ENCODE results near the gene LCE1A. TPM values are rescaled to one million over a fixed set of nuclear protein-coding genes. Genes with fewer than 3 reads are reported as not detected.

Gene LCE1A
- total RNA-seq, 1 experiment from 2014 or later = not detected

- Histone ChIP-seq H3K4me1 (ENCODE audit: insufficient read depth, low read length) (peaks cover 11% of the 10 kb centered on the region), H3F3A (ENCODE audit: low read length, unreplicated experiment) (no peaks in the 10 kb centered on the region), H3K9me2 (replicated peaks; ENCODE audit: low read length) (no peaks in the 10 kb centered on the region), H3K79me2 (ENCODE audit: low read length) (no peaks in the 10 kb centered on the region), H3K36me3 (ENCODE audit: low read depth, low read length) (no peaks in the 10 kb centered on the region), H4K20me1 (ENCODE audit: low read length) (no peaks in the 10 kb centered on the region), H3K27me3 (ENCODE audit: low read length) (no peaks in the 10 kb centered on the region), H2AFZ (ENCODE audit: low read length) (no peak overlapping the region), H3K27ac (ENCODE audit: low read length) (no peak overlapping the region), H3K9ac (ENCODE audit: low read length) (no peak overlapping the region), H3K4me3 (ENCODE audit: low read length) (no peak overlapping the region), H3K9me3 (ENCODE audit: low read length) (no peaks in the 10 kb centered on the region), H3K4me2 (ENCODE audit: low read length) (no peak overlapping the region)
- BruUV-seq (replicated peaks) = no TSS peak
- CTCF ChIA-PET = no interaction called here
- POLR2A ChIA-PET (ENCODE audit: unreplicated experiment) = no interaction called here
- intact Hi-C loops (cut with micrococcal nuclease) = no loop called here
- TF ChIP-seq EZH2 (IDR thresholded peaks at IDR 0.05; ENCODE audit: low read length, unreplicated experiment) = no peak
- no peak for TF ChIP-seq EZH2phosphoT487 (IDR thresholded peaks at IDR 0.05; ENCODE audit: borderline replicate concordance, low read length)
- no peak for TF ChIP-seq CTCF (conservative IDR thresholded peaks at IDR 0.05; ENCODE audit: low read depth, low read length)
- DNase-seq (no peak), ATAC-seq (no peak)
Measured at GRCh38 chr1:152876827-152877226, 49.6 kb downstream of the LCE1A start.

Other genes starting within 250 kb of the LCE1A start
- gene LCE3D, start 247.0 kb upstream of the LCE1A start, total RNA-seq (2014; rRNA removed) = not detected in 2 replicates
- not detected in 2 replicates for gene LCE3C, start 227.2 kb upstream of the LCE1A start, total RNA-seq (2014; rRNA removed)
- gene LCE3B, start 213.7 kb upstream of the LCE1A start, total RNA-seq (2014; rRNA removed) = not detected in 2 replicates
- not detected in 2 replicates for gene LCE3A, start 204.4 kb upstream of the LCE1A start, total RNA-seq (2014; rRNA removed)
- gene LCE2D, start 164.1 kb upstream of the LCE1A start, total RNA-seq (2014; rRNA removed) = not detected in 2 replicates
- not detected in 2 replicates for gene LCE2C, start 152.2 kb upstream of the LCE1A start, total RNA-seq (2014; rRNA removed)
- not detected in 2 replicates for gene LCE2B, start 141.3 kb upstream of the LCE1A start, total RNA-seq (2014; rRNA removed)
- not detected in 2 replicates for gene LCE2A, start 129.1 kb upstream of the LCE1A start, total RNA-seq (2014; rRNA removed)
- not detected in 2 replicates for gene LCE4A, start 119.3 kb upstream of the LCE1A start, total RNA-seq (2014; rRNA removed)
- gene KPRP, start 69.4 kb upstream of the LCE1A start, total RNA-seq (2014; rRNA removed) = not detected in 2 replicates
- not detected in 2 replicates for gene LCE1F, start 52.3 kb upstream of the LCE1A start, total RNA-seq (2014; rRNA removed)
- not detected in 2 replicates for gene LCE1E, start 41.2 kb upstream of the LCE1A start, total RNA-seq (2014; rRNA removed)
- not detected in 2 replicates for gene LCE1D, start 30.8 kb upstream of the LCE1A start, total RNA-seq (2014; rRNA removed)
- not detected in 2 replicates for gene LCE1C, start 20.8 kb upstream of the LCE1A start, total RNA-seq (2014; rRNA removed)
- gene LCE1B, start 15.5 kb upstream of the LCE1A start, total RNA-seq (2014; rRNA removed) = not detected in 2 replicates
- gene LCE6A, start 15.4 kb downstream of the LCE1A start, total RNA-seq (2014; rRNA removed) = not detected in 2 replicates
- gene LCE7A, start 32.5 kb downstream of the LCE1A start, total RNA-seq (2014; rRNA removed) = not detected in 2 replicates
- not detected in 2 replicates for gene SMCP, start 50.8 kb downstream of the LCE1A start, total RNA-seq (2014; rRNA removed)
- gene IVL, start 81.1 kb downstream of the LCE1A start, total RNA-seq (2014; rRNA removed) = 0.55 and 1.0 TPM in 2 replicates
- gene SPRR5, start 119.7 kb downstream of the LCE1A start, total RNA-seq (2014; rRNA removed) = not detected in 2 replicates
- gene SPRR4, start 143.2 kb downstream of the LCE1A start, total RNA-seq (2014; rRNA removed) = not detected in 2 replicates
- gene SPRR1A, start 156.6 kb downstream of the LCE1A start, total RNA-seq (2014; rRNA removed) = not detected in 2 replicates
- gene SPRR3, start 174.3 kb downstream of the LCE1A start, total RNA-seq (2014; rRNA removed) = 0.51 TPM in 1 of 2 replicates, not detected in the other
- not detected in 2 replicates for gene SPRR1B, start 203.7 kb downstream of the LCE1A start, total RNA-seq (2014; rRNA removed)
- gene SPRR2D, start 213.6 kb downstream of the LCE1A start, total RNA-seq (2014; rRNA removed) = not detected in 2 replicates
- gene SPRR2A, start 230.0 kb downstream of the LCE1A start, total RNA-seq (2014; rRNA removed) = not detected in 2 replicates
- gene SPRR2B, start 244.1 kb downstream of the LCE1A start, total RNA-seq (2014; rRNA removed) = not detected in 2 replicates

Data from PC-3 (cell line).